HCT116 (cell line): ENCODE measurements around the gene FAM174A. TPM values are rescaled to one million over a fixed set of nuclear protein-coding genes. Genes with fewer than 3 reads are reported as not detected.

Experiments used
- ATAC-seq: fragments of 200-7000 bp; cut with Tn5 transposase; 2 replicates; pipeline ENCODE4 v1.9.1; 2020; ENCODE audit warnings: mild to moderate bottlenecking, moderate library complexity
- BruUV-seq: library from RNA; stranded (reverse); fragments of 400-500 nt; replicated peaks from 2 replicates; lab custom pipeline; 2021; lab: Mats Ljungman, UMichigan
- CTCF ChIA-PET: fragments of 300-600 bp; sonication (Branson Sonifier 250); formaldehyde crosslinking; loops from one replicate; lab custom pipeline; 2021; ENCODE audit warnings: antibody characterized with exemption; lab: Charles Lee
- POLR2A ChIA-PET: fragments of 300-600, 350-600 bp; sonication (Branson Sonifier 250); formaldehyde crosslinking; loops from one replicate; lab custom pipeline; 2021; ENCODE audit warnings: antibody characterized with exemption; lab: Charles Lee
- RAD21 ChIA-PET, 2 experiments: fragments of 300-600 bp; sonication (Branson Sonifier 250); formaldehyde crosslinking; loops; one replicate each; lab custom pipeline; 2023; ENCODE audit warnings: low total read pairs in 2 of 2; ENCODE audit not compliant: uncharacterized antibody in 2 of 2, unreplicated experiment in 2 of 2, low non-redundant PET in 1 of 2; lab: Charles Lee
- DNase-seq: peaks from one replicate; pipeline ENCODE4 v3.0.0-alpha.2; 2010; ENCODE audit warnings: low read depth, low spot score
- H2AFZ ChIP-seq: fragments of 200-600 bp; shearing (Covaris generic), sonication (generic); 2 replicates; pipeline ENCODE4 v1.6.1; 2017; ENCODE audit warnings: low read depth, mixed run types, mixed read lengths, antibody characterized with exemption, low read length; ENCODE audit not compliant: poor library complexity, severe bottlenecking
- H3K27ac ChIP-seq: 2 replicates; pipeline ENCODE4 v1.5.1; 2012; ENCODE audit warnings: low read depth, low read length
- H3K27me3 ChIP-seq: fragments of 200-600 bp; sonication (generic); 2 replicates; pipeline ENCODE4 v1.6.1; 2016; ENCODE audit warnings: mixed run types, low read length, mixed read lengths; ENCODE audit not compliant: insufficient read depth
- H3K36me3 ChIP-seq, 2 experiments: fragments of 200-500 bp in 1 of 2; fragments of 200-600 bp in 1 of 2; sonication (Bioruptor generic) in 1 of 2; sonication (generic) in 1 of 2; 2 replicates each; pipeline versions ENCODE4 v1.5.1 to v1.6.1; 2014 to 2016; ENCODE audit warnings: low read length in 2 of 2, inconsistent platforms in 1 of 2, mixed read lengths in 1 of 2, mixed run types in 1 of 2; ENCODE audit not compliant: insufficient read depth in 2 of 2, control insufficient read depth in 1 of 2
- H3K4me1 ChIP-seq, 2 experiments: fragments of 200-600 bp in 1 of 2; sonication (generic) in 1 of 2; 2 replicates each; pipeline versions ENCODE4 v1.5.1 to v1.6.1; 2012 to 2017; ENCODE audit warnings: low read length in 2 of 2, inconsistent platforms in 1 of 2, mild to moderate bottlenecking in 1 of 2, mixed read lengths in 1 of 2, mixed run types in 1 of 2, moderate library complexity in 1 of 2; ENCODE audit not compliant: insufficient read depth in 2 of 2, control insufficient read depth in 1 of 2
- H3K4me2 ChIP-seq: fragments of 200-600 bp; sonication (generic); 2 replicates; pipeline ENCODE4 v1.6.1; 2017; ENCODE audit warnings: mixed run types, low read length, mixed read lengths
- H3K4me3 ChIP-seq, 2 experiments: fragments of 200-600 bp in 1 of 2; sonication (generic) in 1 of 2; replicated peaks in 1 of 2; 2 replicates each; pipeline ENCODE4 v1.5.1; 2011 to 2016; ENCODE audit warnings: low read length in 2 of 2, control low read depth in 1 of 2, low read depth in 1 of 2, mild to moderate bottlenecking in 1 of 2, mixed read lengths in 1 of 2, mixed run types in 1 of 2
- H3K79me2 ChIP-seq: fragments of 200-600 bp; sonication (generic); 2 replicates; pipeline ENCODE4 v1.6.1; 2017; ENCODE audit warnings: mild to moderate bottlenecking, mixed run types, low read length, moderate library complexity, mixed read lengths; ENCODE audit not compliant: insufficient read depth
- H3K9ac ChIP-seq: fragments of 200-600 bp; sonication (generic); 2 replicates; pipeline ENCODE4 v1.6.1; 2016; ENCODE audit warnings: low read length, mixed read lengths
- H3K9me2 ChIP-seq: fragments of 200-600 bp; sonication (generic), shearing (Covaris generic); 2 replicates; pipeline ENCODE4 v1.6.1; 2017; ENCODE audit warnings: mixed run types, mild to moderate bottlenecking, moderate library complexity; ENCODE audit not compliant: insufficient read depth
- H3K9me3 ChIP-seq, 2 experiments: fragments of 200-500 bp in 1 of 2; fragments of 200-600 bp in 1 of 2; sonication (Bioruptor generic) in 1 of 2; sonication (generic) in 1 of 2; 2 replicates each; pipeline ENCODE4 v1.6.1; 2014 to 2017; ENCODE audit warnings: low read length in 2 of 2, mixed read lengths in 2 of 2, inconsistent platforms in 1 of 2, low read depth in 1 of 2, mild to moderate bottlenecking in 1 of 2, mixed run types in 1 of 2, moderate library complexity in 1 of 2; ENCODE audit not compliant: control insufficient read depth in 1 of 2, insufficient read depth in 1 of 2
- H4K20me1 ChIP-seq: fragments of 200-600 bp; sonication (generic), shearing (Covaris generic); 2 replicates; pipeline ENCODE4 v1.6.1; 2017; ENCODE audit warnings: mixed run types, mild to moderate bottlenecking, moderate library complexity; ENCODE audit not compliant: insufficient read depth
- CBX3 ChIP-seq: IDR thresholded peaks from 2 replicates; pipeline ENCODE4 v1.6.1; 2012; ENCODE audit warnings: low read depth
- EZH2 ChIP-seq: fragments of 200-600 bp; sonication (generic); IDR thresholded peaks from 2 replicates; pipeline ENCODE4 v1.6.1; 2017; ENCODE audit warnings: antibody characterized with exemption, mixed run types
- FOSL1 ChIP-seq: IDR thresholded peaks from 2 replicates; pipeline ENCODE4 v1.6.1; 2012; ENCODE audit warnings: low read depth
- RAD21 ChIP-seq: IDR thresholded peaks from 2 replicates; pipeline ENCODE4 v1.6.1; 2012; ENCODE audit warnings: low read depth, mild to moderate bottlenecking
- REST ChIP-seq: IDR thresholded peaks from 2 replicates; pipeline ENCODE4 v1.6.1; 2012; ENCODE audit warnings: low read depth
- SRF ChIP-seq: IDR thresholded peaks from 2 replicates; pipeline ENCODE4 v1.6.1; 2012; ENCODE audit warnings: low read depth
- TCF7L2 ChIP-seq: IDR thresholded peaks from 2 replicates; pipeline ENCODE4 v1.7.0; 2011; ENCODE audit warnings: borderline replicate concordance, inconsistent platforms; ENCODE audit not compliant: insufficient read depth, insufficient read length; ENCODE audit errors: extremely low read depth
- YY1 ChIP-seq: IDR thresholded peaks from 2 replicates; pipeline ENCODE4 v1.6.1; 2011; ENCODE audit warnings: low read length, low read depth, moderate library complexity, mild to moderate bottlenecking; ENCODE audit not compliant: insufficient replicate concordance; ENCODE audit errors: extremely low read depth
- ZBTB33 ChIP-seq: IDR thresholded peaks from 2 replicates; pipeline ENCODE4 v1.6.1; 2011; ENCODE audit warnings: mild to moderate bottlenecking, low read length, moderate library complexity; ENCODE audit not compliant: insufficient replicate concordance; ENCODE audit errors: extremely low read depth
- ZNF274 ChIP-seq: fragments of 200-500 bp; sonication (Bioruptor generic); IDR thresholded peaks from 2 replicates; pipeline ENCODE4 v1.6.1; 2014; ENCODE audit warnings: mild to moderate bottlenecking, low read depth, low read length, inconsistent platforms
- intact Hi-C: fragments of 100-400 bp; cut with micrococcal nuclease; formaldehyde crosslinking; loops from 2 replicates; pipeline ENCODE4 v1.10.0; 2022
- total RNA-seq: library from RNA; stranded (reverse); gene quantifications from one replicate; pipeline ENCODE4 v1.2.1, GENCODE V29; 2021; ENCODE audit not compliant: unreplicated experiment
- TF ChIP-seq, protein P1 (sequence below): IDR thresholded peaks from 2 replicates; pipeline ENCODE4 v1.6.1; 2012

FAM174A gene
- total RNA-seq, 1 experiment from 2014 or later, result 8.6 TPM

DNA sequence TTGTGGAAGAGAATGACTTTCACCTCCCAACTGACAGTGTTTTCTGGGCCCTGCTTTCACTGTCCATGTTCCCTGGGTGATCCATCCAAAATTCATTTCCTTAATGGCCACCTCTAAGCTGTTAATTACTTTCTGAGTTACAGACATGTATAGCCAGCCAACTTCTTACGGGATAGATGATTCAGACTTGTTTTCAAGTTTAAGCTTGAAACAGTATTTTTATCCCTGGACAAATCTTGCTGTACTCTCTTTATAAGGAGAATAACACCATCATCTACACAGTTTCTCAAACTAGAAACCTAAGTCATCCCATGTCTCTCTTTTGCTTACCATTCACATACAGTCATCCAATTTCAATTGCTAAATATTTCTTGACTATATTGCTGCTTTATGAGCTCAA is 6.9 kb downstream of the FAM174A start:
- H3K9ac ChIP-seq, result no peak overlapping the region
- H3K36me3 ChIP-seq, result no peaks in the 10 kb centered on the region
- no peak overlapping the region for H3K4me2 ChIP-seq
- ChIA-PET RAD21 (no interaction called here), POLR2A (no interaction called here), CTCF (no interaction called here)
- DNase-seq (no peak), ATAC-seq (no peak)
- no peak overlapping the region for H3K27ac ChIP-seq
- no peaks in the 10 kb centered on the region for H3K9me2 ChIP-seq
- TF ChIP-seq ZBTB33 (no peak), RAD21 (no peak), YY1 (no peak), EZH2 (no peak), CBX3 (no peak)
- TF ChIP-seq, protein P1, sequence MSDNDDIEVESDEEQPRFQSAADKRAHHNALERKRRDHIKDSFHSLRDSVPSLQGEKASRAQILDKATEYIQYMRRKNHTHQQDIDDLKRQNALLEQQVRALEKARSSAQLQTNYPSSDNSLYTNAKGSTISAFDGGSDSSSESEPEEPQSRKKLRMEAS, result no peak
- no peaks in the 10 kb centered on the region for H3K9me3 ChIP-seq
- no peaks in the 10 kb centered on the region for H4K20me1 ChIP-seq
- no peaks in the 10 kb centered on the region for H3K79me2 ChIP-seq
- H3K27me3 ChIP-seq, result no peaks in the 10 kb centered on the region
- intact Hi-C loops, result no loop called here
- no peak overlapping the region for H2AFZ ChIP-seq
- no peak overlapping the region for H3K4me3 ChIP-seq
- no TSS peak for BruUV-seq
- no peaks in the 10 kb centered on the region for H3K4me1 ChIP-seq

DNA sequence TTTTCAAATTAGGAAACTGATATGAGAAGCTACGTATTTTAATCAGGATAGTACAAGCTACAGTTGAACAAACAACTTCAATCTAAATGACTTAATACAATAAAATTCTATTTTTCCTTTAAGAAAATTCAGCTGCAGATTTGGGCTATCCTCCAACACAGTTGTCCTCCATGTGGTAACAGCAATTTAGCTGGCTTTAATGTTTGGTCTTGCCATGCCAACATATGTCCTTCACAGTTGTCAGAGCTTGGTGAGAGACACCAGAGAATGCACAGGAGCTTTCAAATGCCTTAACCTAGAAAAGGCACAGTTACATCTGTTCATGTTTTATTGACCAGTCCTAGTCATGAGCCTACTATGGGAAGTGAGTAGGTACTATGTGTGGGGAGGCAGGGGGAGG is 10.8 kb downstream of the FAM174A start:
- intact Hi-C loops, result no loop called here
- TF ChIP-seq, protein P1, result no peak
- TF ChIP-seq ZBTB33, result no peak
- TF ChIP-seq FOSL1, result no peak
- TF ChIP-seq SRF, result no peak
- TF ChIP-seq ZNF274, result no peak
- TF ChIP-seq REST, result no peak
- TF ChIP-seq TCF7L2, result no peak

More for the DNA sequence above, 10.8 kb downstream of the FAM174A start:
- Histone ChIP-seq H3K9me2 (no peaks in the 10 kb centered on the region), H2AFZ (no peak overlapping the region), H3K4me1 (no peaks in the 10 kb centered on the region), H3K27me3 (no peaks in the 10 kb centered on the region), H3K4me2 (no peak overlapping the region), H3K79me2 (no peaks in the 10 kb centered on the region), H3K36me3 (no peaks in the 10 kb centered on the region), H4K20me1 (no peaks in the 10 kb centered on the region; the same call in 1 of the 2 replicates), H3K9ac (no peak overlapping the region), H3K9me3 (no peaks in the 10 kb centered on the region), H3K27ac (no peak overlapping the region), H3K4me3 (no peak overlapping the region)
- ChIA-PET RAD21 (no interaction called here), POLR2A (no interaction called here), CTCF (no interaction called here)
- no TSS peak for BruUV-seq
- DNase-seq (no peak), ATAC-seq (no peak)
